NCI-H524 treated with DMSO at 0.1 percent for 48 hours (cell line): ENCODE results near the gene OR6C6.
"Not testable (repeated sequence)": the region's sequence is repeated elsewhere in the genome, so short reads cannot be mapped to it uniquely, and the experiment has no call there.

Experiments used
- DNase-seq: peaks from one replicate; lab custom pipeline; 2025; lab: John Stamatoyannopoulos, UW

The OR6C6 gene

DNA sequence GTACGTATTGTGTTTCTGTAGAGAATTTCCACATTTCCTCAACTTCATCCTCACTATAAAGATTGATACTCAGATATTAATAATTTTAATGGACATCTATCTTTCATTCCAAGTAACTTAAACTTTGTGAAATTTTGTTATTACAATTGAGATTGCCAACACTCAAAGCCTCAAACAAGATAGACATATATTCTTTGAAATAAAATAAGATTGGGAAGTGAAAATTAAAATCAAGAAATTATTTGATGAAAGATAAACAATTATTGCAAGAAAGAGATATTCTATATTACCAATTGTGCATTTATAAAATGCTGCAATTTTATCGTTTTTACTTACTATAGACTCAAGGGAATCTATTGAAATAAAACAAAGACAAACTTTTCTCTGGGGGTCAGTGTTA lies at the start of gene OR6C6:
OR6C6 (minus strand) TSS at position 101 of the 400 bp plus-strand sequence. CDS start 1,337 bp downstream, outside the sequence.
- no peak for DNase-seq

DNA sequence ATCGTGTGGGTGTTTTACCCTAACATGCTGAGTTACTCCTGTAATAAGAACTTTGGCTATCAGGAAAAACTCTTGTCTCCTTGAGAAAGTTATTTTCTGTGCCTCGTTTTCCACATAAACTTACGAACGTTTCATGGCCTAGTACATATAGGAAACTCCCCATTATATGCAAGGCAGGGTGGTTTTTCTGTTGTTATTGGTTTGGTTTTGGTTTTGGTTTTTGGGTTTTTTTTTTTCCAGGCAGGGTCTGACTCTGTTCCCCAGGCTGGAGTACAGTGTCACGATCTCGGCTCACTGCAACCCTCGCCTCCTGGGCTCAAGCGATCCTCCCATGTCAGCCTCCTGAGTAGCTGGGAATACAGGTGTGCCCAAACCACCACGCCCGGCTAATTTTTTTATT lies 39.6 kb upstream of the OR6C6 start:
- DNase-seq, result no peak

DNA sequence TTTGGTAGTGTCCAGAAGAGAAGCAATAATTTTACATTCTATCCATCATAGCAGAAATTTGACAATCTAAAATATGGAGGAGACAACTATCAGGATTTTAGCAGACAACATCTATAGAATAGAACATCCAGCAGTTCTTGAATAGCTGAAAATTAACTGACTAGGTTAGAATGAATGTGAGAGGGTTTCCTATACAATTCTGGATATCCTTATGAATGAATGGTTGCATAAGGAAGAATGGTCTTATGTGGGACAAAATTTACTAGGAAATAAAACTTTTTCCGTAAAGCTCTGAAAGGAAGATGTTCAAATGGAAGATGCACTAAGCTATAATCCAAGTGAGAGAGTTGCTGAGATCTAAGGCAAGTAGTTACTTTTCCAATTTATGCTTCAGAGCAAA lies 34.1 kb upstream of the OR6C6 start, which contains the start of gene OR6C3:
OR6C3 (plus strand) TSS at position 301 of the 400 bp plus-strand sequence. CDS start 955 bp downstream, outside the sequence.
- DNase-seq, result no peak

DNA sequence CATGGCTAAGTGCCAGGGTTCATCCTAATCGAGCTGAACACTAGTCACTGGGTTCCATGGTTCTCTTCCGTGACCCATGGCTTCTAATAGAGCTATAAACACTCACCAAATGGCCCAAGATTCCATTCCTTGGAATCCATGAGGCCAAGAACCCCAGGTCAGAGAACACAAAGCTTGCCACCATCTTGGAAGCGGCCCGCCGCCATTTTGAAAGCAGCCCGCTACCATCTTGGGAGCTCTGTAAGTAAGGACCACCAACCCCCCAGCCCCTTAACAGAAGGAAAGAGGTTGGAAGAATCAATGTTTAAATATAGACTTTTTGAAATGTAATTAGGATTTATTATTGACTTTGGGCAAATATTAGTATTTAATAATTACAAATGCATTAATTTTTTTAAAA lies 29.4 kb upstream of the OR6C6 start:
- not testable (repeated sequence) for DNase-seq

DNA sequence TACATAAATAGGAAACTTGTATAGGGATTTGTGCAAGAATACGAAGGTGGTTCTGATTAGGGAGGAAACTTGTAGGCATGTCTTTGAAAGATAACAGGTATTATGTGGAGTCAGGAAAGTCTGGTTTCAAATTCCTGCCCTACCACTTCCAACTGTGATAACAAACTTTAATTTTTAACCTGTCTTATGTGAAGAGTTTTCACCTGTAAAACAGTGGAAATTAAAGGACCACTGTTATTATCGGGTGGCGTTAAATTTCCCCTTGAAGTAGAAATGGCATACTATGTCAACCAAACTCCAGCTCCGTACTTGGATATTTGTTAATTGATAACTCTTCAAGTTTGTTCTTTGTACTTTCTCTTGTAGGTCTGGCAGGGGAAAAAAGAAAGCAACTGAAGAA lies 23.8 kb upstream of the OR6C6 start:
- DNase-seq, result no peak

DNA sequence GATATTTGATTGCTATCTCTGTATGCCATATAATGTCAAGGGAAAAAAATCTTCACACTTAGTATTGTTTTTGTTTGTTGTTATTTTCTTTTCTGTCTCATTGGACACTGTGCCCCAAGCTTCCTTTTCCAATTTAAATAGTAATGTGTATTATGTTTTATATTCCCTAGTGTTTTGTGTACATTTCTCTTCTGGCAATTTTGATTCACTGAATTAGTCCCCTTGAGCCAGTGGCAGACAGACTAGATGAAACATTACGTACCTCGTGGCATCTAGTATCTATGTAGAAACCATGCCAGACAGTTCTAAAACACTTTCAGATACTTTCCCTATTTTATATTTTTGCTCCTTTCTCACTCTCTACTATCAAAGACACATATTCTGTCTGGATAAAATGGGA lies 17.7 kb upstream of the OR6C6 start, which contains the start of gene OR6C1:
OR6C1 (plus strand) TSS at position 301 of the 400 bp plus-strand sequence. CDS start 6,257 bp downstream, outside the sequence.
- DNase-seq, result no peak

DNA sequence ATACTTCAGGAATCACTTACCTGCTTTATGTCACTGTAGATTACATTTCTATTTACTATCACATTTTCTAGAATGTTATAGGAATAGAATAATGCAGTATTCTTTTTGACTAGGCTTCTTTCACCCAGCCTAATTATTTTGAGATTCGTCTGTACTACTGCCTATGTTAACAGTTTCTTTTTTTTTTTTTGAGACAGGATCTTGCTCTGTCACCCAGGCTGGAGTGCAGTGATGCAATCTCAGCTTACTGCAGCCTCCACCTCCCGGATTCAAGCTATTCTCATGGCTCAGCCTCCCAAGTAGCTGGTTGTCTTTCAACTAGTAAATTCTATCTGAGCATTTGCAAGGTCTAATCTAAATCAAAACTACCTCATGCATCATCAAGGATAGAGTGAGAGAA lies 6.4 kb downstream of the OR6C6 start:
- no peak for DNase-seq

DNA sequence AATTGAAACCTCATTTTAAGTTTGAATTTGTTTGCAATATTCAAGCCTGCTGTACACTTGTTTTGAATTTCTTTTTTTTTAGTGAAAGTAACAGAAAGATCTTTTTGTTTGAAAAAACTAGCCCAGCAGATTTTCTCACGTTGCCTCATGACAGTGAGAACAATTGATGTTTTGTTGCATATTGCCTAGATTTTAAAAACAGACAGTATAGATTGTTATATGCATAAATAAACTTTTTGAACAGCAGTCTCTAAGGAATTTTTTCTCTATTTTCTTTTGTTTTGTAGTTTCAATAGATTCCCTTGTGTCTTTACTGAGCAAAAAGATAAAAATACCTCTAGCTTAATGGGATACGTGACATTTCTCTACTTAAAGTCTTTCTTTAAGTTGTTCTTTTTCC lies 15.4 kb downstream of the OR6C6 start:
- DNase-seq, result no peak

DNA sequence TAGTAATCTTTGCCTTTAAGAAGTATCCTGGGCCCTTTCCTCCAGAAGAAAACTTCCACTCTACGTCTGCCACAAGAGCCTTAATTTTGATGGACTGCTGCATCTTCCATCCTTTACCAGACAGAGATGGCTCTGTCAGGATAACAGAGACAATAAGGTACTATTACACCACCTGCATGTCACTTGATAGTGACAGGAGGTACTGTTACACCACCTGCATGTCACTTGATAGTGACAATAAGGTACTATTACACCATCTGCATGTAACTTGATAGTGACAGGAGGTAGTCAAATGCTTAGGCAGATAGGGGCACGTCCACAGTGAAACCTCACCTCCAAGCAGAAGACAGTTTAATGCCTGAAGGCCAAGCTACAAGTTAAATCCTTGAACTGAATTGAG lies 38.1 kb downstream of the OR6C6 start:
- no peak for DNase-seq

DNA sequence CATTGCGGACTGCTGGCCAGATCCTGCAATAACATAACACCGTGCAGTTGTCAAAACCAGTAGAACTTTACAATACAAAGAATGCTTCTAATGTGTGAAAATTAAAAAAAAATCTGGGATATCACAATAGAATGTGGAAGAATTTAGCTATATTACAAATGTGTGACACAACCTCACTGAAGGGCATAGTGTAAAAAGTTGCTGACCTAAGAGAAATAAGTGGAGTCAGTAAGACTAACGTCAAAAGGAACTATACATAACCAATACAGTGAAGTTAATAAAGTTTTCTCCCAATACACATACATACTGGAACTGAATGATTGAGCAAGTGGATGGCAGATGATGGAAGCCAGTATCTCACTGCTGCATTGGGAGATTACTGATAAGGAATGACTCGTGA lies 39.5 kb downstream of the OR6C6 start:
- no peak for DNase-seq

DNA sequence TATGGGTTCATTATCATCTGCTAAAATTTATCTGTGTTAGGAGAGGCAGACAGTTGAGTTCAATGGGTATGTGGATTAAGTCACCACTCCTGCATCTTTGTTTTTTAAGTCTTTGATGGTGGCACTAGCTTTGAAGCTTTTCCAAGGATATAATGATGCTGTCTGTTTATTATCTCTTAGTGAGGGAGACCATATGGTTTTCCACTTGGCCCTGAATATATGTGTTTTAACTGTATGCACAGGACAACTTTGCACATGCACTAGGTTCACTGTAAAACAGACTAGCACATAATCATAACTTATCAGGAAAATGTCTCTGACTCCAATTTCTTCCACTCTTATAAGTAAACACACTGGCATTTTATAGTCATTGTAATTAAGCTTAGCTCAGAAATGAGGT lies 43.1 kb downstream of the OR6C6 start:
- DNase-seq, result no peak

DNA sequence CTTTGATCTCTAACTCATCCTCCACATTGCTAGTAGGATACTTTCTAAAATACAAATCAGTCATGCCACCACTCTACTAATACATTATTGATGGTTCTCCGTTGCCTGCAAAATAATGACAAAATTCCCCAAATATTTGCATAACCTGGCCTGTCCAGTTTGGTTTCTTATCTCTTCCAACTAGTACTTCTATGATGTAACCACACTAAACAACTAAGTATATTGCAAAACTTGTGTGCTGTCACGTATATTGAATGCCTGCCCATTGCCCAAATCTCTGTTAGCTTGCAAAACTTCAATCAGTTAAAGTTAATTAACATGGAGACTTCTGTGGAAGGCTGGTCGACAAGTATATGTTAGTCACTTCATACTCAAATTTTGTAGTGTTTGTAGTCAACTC lies 45.4 kb downstream of the OR6C6 start:
- no peak for DNase-seq

DNA sequence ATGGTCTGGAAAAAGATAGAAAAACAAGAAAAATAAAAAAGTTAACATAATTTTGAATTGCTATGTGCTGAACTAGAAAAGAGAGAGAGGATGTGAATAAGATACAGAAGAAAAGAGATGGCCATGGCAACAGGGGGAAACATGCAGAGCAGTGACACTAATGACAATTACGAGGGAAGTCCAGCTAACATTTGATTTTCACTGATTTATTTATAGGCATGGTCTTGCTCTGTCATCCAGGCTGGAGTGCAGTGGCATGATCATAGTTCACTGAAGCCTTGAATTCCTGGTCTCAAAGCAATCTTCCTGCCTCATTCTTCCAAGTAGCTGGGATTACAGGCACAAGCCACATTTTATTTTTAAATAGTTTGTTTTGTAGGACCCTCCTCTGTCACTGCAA lies 50.2 kb downstream of the OR6C6 start:
- no peak for DNase-seq

DNA sequence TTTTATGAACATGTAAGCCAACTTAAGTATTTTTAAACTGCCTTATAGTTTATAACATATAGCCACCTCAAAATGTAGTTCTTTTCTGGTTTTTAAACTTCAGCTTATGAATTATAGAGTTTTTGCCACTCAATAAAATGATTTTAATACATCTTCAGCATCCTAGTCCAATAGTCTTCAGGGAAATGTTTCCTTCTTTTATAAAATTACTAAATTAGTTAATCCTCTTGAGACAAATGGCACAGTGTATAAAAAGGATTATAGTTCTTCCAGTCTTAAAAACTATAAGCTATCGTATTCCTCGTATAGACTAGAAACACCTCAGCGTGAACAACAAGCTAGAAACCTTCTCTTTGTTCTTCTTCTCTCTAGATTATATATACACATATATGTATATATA lies 52.1 kb downstream of the OR6C6 start, which contains the start of gene OR6C74:
OR6C74 (plus strand) TSS at position 301 of the 400 bp plus-strand sequence. CDS start 2,679 bp downstream, outside the sequence.
- DNase-seq, result no peak
